GM21737 (cell line): ENCODE results near the gene CRYAB.
A peak's percentile ranks its signal among the peaks of the same experiment; 100 is the strongest.
"Not testable (repeated sequence)": the region's sequence is repeated elsewhere in the genome, so short reads cannot be mapped to it uniquely, and the experiment has no call there.

Experiments used
- ATAC-seq: cut with Tn5 transposase; IDR thresholded peaks from one replicate; pipeline ENCODE4 v1.9.1; 2021; ENCODE audit warnings: mild to moderate bottlenecking, moderate library complexity; ENCODE audit not compliant: unreplicated experiment

The CRYAB gene

DNA sequence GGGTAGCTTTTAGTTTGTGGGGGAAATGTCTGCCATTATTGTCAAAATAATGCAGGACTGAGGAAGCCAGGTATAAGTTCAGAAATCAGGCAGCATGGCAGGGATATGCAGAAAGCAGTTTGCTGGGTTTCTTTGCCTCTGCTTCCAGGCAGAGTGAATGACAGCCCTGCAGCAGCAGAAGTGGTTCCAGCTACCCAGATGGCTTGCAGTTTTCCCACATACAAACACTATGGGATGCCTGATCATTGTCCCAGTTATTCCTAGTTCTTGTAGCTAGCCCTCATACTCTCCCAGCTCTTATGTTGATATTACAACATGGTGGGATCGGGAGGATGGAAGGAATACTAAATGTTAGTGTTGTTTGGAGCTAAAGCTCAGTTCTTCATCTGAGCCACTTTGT is 22.7 kb upstream of the CRYAB start:
- ATAC-seq: no peak

DNA sequence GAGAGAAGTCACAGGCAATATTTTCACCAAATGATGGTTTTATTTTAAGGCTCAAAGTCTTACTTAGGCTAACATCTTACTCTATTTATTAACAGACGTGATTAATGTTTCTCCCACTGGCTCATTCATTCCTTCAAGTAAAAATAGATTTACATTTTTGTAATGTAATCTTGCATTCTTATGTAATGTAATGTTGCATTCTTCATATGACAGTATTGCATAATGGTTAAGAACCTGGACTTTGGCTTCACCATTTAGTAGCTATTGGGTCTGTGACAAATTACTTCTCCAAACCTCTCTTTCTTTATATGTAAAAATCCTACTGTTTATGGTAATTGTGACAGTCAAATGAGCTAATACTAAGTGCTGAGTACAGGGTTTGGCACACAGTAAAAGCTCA is 22.3 kb upstream of the CRYAB start:
- no peak for ATAC-seq

DNA sequence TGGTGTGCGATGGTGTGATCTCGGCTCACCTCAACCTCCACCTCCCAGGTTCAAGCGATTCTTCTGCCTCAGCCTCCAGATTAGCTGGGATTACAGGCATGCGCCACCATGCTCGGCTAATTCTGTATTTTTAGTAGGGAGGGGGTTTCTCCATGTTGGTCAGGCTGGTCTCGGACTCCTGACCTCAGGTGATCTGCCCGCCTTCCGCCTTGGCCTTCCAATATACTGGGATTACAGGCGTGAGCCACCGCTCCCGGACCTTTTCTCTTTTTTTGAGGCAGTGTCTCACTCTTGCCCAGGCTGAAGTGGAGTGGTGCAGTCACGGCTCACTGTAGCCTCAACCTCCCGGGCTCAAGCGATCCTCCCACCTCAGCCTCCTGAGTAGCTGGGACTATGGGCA is 21.6 kb upstream of the CRYAB start:
- ATAC-seq: not testable (repeated sequence)

DNA sequence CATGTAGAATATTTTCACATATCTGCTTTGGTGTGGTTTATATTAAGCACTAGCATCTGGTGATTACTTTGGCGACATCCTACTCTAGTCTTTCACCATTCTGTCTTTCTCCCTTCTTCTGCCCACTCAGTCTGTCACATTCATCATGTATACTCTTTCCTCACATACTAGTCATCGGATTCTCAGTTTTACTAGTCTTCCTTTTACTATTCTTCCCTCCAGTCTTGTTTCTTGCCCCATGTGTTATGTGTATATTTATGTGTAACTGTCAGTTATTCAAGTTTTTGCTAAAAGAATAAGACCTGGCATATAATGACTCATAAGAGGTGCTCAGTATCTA is 21.0 kb upstream of the CRYAB start:
- no peak for ATAC-seq

DNA sequence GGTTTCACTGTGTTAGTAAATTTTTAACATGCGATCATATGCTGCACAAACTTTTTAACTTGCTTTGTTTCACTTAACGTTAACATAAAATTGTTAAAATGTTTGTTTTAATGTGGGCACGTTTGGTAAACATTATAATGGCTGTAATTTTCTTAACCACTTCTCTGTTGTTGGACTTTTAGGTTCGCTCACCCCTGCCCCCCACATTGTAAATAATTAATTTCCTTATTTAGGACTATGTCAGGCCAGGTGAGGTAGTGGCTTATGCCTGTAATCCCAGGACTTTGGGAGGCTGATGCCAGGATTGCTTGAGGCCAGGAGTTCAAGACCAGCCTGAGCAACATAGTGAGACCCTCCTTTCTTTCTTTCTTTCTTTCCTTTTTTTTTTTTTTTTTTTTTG is 18.9 kb upstream of the CRYAB start:
- no peak for ATAC-seq

DNA sequence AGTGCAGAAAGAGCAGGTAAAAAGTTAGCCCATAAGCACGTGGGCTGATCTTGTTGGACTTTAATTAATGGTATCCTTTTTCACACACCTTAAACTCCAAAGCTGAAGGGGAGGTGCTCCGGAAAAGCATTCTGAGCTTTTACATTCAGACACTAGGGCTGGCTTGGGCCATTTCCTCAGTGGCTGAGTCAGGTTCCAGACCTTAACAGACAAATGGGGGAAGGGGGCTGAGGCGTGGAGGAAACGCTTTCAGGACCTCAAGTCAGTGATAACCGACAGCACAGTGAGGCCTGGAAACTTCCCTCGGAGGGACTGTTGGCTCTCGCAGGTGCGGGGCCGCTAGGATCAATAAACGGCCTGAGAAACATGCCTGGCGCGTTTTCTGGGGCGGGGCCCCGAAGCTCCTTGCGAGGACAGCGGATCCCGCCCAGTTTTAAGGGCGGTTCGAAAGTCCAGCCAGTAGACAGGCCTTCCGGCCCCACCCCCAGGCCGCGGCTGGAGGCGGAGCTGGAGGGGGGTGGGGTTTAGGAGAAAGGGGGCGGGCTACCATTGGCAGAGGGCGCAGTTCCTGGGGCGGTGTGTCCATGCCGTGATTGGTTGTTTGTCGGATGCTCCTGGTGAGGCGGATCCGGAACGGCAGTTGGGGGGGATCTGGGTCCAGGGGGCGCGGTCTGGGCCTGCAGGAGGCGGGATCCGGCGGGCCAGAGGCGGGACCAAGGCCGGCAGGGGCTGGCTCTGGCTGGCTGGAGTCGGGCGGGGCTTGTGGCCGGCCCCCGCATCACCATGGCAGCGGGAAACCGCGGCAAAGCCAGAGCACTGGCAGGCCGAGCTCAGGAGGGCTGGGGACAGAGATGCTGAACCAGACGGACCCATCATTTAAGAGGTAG is 15.2 kb upstream of the CRYAB start:
- peak; percentile 90 for ATAC-seq

DNA sequence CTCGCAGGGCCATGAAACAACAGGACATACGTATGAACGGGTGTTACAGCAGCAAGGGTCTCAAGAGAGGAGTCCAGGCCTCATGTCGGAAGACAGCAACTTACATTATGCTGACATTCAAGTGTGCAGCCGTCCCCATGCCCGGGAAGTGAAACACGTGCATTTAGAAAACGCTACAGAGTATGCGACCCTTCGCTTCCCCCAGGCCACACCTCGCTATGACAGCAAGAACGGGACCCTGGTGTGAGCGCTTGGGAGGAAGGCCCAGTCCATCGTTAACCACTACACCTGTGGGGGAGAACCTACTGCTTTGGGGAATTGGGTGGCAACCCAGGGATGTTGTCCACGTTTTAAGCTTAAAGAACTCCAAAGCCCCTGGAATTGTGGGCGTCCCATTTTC is 14.4 kb upstream of the CRYAB start:
- no peak for ATAC-seq

DNA sequence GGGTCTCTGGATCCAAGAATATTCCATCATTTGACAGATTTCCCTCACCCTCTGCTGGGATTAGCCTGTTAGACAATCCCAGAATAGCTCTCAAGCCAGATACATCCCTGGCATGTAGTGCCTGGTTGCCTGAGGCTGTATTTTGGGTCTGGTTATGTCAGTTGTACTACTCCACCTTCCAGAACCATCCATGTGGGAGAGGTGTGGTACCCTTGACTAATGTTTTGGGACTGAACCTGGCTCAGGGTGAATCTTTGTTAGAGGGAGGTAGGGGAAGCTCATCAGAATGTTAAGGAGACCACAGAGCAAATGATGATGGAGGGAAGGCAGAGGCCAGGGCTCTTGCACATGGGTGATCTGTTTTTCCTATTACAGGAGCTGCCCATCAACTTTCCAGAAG is 12.4 kb upstream of the CRYAB start:
- no peak for ATAC-seq

DNA sequence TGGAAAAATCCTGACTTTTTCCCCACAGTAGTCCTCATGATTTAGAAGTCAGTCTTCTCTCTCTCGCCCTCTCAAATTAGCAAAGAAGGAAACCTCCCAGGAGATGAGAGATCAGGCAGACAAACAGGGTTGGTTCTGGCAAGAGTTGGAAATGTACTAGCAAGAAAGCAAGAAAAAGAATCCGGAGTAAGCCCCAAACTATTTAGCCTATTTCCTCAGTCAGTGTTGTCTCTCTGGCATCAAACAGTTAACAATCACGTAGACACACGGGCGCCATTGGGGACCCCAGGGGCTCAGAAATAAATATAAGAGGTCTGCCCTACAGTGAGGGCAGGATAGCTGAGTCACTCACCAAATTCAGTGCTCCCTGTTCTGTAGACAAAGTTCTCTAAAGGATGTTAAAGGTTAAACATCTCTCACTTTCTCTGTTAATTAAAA is 11.8 kb upstream of the CRYAB start:
- no peak for ATAC-seq

DNA sequence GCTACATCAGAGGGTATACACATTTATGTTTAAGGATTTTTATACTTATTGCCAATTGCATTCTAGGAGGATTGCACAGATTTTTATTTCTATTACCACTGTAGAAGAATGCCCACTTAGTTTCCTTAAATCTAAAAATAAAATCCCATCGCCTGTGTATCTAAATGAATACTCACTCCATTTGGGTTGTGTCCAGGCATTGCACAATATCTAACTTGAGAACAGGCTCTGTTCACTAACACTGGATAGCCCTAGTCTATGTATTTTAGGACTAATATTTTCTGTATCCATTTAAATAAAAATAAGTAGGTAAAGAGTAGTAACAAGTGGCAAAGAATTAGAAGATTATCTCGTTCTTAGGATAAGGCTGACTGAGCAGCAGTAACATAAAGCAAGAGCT is 11.2 kb upstream of the CRYAB start:
- ATAC-seq: no peak

DNA sequence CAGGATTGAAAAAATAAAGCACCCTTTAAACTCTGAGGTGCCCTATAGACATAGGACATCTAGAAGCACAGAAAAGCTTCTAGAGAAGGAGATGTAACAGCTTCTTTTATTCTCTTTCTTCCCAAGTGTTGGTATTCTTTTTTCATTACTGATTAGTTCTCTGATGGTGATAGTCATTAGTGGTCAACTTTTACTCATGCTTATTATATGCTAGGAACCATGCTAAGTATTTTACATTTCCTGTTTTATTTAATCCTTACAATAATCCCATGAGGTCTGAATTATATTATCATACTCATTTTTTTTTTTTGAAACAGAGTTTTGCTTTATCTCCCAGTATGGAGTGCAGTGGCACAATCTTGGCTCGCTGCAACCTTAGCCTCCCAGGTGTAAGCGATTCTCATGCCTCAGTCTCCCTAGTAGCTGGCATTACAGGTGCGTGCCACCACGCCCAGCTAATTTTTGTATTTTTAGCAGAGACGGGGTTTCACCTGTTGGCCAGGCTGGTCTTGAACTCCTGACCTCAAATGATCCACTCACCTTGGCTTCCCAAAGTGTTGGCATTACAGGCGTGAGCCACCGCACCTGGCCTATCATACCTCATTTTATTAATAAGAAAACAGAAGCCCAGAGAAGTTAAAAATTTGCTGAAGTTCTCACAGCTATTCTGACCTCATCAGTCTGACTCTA is 10.1 kb upstream of the CRYAB start:
- ATAC-seq: no peak

DNA sequence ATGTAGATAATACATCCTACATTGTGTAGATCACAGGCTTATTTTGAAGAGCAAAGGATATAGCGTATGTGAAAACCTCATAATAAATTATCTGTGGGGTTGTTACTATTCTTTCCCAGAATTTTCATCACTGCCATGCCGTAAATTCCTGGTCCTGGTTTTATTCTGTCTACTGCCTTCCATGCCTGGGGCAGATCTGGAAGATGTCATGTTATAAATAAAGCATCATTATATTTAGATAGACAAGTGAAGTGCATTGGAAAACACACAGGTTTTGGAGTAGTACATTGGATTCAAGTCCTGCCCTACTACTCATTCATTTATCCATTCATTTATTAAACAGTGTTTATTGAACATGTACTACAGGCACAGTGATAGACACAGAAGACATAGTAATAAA is 9.3 kb upstream of the CRYAB start:
- ATAC-seq: no peak

DNA sequence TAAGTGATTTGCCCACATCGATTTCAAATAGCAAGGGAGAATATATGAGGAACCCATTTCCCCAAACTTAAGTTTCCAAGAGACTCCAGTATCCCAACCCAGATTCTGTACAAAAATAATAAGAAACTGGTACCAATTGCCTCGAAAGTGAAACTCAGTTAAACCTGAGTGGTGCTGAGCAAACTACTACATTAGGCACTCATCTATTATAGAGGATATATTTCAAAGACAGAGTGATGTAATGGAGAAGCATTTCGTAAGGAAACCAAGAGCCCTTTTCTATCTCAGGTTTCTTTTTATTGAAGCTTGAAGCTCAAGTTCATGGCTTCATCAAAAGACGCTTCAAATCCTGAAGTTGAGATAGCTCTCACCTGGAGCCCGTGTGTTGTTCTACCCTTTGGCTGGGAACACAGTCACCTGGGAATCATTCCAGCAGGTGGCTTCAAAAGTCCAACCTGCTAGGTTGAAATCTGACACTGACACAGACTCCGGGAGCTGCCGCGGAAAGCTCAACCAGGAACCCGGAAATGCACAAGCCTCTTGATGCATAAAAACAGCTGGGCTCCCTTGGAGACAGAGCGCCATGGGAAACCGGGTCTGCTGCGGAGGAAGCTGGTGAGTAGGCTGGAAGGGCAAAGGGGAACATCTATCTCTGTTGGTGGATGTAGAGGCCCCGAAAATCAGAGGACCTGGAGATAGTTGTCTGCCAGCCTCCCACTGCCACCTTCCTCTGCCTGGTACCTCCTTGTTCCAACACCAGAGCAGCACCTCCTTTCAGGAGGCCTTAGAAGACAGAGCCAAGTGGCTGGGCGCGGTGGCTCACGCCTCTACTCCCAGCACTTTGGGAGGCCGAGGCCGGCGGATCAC is 7.1 kb upstream of the CRYAB start, which contains the start of gene C11orf52:
TSS of gene C11orf52 (plus strand) at position 524 of the 867 bp plus-strand sequence. CDS start at position 584, 60 bp downstream.
- ATAC-seq: no peak

DNA sequence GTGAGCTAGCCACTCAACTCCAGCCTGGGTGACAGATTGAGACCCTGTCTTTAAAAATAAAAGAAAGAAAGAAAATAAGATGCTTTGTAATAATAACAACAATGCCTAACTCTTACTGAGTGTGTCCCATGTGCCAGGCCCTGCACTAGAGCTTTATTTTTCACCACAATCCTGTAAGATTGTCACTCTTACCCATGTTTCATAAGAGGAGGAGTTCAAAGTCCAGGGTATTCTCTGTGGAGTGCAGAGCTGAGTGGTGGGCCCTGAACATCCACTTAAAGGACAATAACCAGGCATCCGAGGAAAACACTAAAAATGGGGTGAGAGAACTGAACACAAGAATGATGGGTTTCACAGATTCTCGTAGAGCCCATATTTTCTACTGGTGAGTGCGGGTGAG is 6.2 kb upstream of the CRYAB start:
- no peak for ATAC-seq

DNA sequence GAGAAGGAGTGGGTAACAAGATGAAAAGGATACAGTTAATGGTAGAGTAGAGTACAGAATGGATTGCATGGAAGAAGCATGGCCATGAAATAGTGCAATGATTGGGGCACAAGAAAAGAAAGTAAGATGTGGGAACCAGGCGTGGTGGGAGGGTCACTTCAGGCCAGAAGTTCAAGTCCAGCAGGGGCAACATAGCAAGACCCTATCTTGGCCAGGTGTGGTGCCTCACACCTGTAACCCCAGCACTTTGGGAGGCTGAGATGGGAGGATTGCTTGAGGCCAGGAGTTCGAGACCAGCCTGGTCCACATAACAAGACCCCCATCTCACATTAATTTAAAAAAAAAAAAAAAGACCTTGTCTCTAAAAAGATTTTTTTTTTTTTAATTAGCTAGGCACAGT is 5.7 kb upstream of the CRYAB start:
- ATAC-seq: no peak

DNA sequence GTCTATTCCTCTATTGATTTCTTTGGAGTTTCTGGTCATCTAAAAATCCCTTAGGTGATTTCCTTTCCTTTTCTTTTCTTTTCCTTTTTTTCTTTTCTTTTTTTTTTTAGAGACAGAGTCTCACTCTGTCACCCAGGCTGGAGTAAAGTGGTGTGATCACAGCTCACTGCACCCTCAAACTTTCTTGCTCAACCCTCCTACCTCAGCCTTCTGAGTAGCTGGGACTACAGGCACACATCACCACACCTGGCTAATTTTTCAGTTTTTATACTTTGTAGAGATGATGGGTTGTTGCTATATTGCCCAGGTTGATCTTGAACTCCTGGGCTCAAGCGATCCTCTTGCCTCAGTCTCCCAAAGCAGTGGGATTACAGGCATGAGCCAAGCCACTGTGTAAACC is 5.2 kb upstream of the CRYAB start:
- ATAC-seq: no peak

DNA sequence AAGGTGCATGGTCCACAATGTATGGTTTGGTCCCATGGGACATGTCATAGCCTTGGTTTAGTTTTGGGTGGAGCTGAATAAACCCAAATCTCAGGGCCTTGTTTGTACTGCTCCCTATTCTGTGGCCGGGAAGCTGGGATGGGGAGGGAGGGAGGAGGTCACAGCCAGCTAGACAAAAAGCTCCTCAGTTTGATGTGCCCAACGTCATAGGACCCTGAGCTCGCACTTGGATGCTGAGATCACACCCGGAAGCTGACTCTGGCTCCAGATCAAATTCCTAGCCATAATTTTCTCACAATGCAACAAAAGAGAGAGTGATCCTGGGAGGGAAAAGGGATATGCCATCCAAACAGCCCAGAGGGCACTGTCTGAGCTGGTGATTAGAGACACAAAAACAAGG is 2.4 kb upstream of the CRYAB start:
- no peak for ATAC-seq

DNA sequence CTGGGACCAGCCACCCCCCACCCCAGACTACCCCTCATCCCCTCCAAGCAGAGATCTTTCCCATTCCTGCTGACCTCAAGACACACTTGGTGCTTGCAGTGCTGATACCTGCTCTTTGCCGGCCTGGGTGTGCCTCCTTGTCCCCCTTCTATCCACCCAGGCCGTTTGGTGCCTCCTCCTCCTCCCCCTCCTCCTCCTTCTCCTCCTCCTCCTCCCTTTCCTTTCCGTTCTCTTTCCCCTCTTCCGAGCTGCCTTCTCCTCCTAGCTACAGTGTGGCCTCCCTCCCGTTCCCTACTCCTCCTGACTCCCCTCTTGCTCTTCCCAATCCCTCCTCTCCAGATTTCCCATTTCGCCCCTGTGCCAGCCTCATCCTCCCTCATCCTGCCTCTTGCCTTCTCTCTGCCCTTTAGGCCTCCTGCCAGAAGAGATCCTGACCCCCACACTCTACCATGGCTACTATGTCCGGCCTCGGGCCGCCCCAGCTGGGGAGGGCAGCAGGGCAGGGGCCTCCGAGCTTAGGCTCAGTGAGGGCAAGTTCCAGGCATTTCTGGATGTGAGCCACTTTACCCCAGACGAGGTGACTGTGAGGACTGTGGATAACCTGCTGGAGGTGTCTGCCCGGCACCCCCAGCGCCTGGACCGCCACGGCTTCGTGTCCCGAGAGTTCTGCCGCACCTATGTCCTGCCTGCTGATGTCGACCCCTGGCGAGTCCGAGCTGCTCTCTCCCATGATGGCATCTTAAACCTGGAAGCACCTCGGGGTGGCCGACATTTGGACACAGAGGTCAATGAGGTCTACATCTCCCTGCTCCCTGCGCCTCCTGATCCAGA is 1.7 kb upstream of the CRYAB start:
- ATAC-seq: no peak

DNA sequence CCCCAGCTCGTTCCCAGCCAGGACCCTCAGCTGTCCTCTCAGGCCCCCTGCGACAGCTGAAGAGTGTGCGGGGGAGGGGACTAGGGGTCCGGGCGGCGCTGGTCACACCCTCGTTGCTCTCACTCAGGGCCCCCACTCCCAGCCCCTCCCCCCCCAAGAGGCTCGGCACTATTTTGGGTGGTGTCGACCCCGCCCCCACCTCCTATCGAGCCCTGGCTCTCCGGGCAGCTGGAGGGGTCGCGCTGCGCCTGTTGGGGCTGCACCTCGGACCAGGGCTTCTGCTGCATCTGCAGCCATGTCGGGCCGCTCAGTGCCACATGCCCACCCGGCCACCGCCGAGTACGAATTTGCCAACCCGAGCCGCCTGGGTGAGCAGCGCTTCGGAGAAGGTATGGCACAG is 965 bp upstream of the CRYAB start, which contains the start of gene HSPB2:
TSS of gene HSPB2 (plus strand) at position 200 of the 400 bp plus-strand sequence. CDS start at position 296, 96 bp downstream.
- ATAC-seq: no peak
